H1 (cell line): ENCODE results near the gene DPYD. TPM values are rescaled to one million over a fixed set of nuclear protein-coding genes. Genes with fewer than 3 reads are reported as not detected.

Experiments
- CTCF ChIA-PET: fragments of 300-600 bp; sonication (Branson Sonifier 250); formaldehyde crosslinking; loops from one replicate; lab custom pipeline; 2021; ENCODE audit not compliant: partially characterized antibody; lab: Charles Lee
- POLR2A ChIA-PET: fragments of 300-600 bp; sonication (Branson Sonifier 250); formaldehyde crosslinking; loops from one replicate; lab custom pipeline; 2021; ENCODE audit warnings: inconsistent platforms; ENCODE audit not compliant: partially characterized antibody; lab: Charles Lee
- DNase-seq, 2 experiments: peaks; one replicate each; pipeline versions ENCODE4 v3.0.0 to v3.0.0-alpha.2; 2010 to 2022; ENCODE audit warnings: low spot score in 2 of 2, low read depth in 1 of 2, mixed read lengths in 1 of 2
- FAIRE-seq: peaks from 2 replicates; lab custom pipeline; 2011; peaks lifted over from hg19 to GRCh38; lab: Jason Lieb, UNC
- H2AFZ ChIP-seq: 2 replicates; pipeline ENCODE4 v1.8.1; 2012; ENCODE audit warnings: low read length, inconsistent platforms
- H2AK5ac ChIP-seq: 2 replicates; pipeline ENCODE4 v1.6.1; 2013; ENCODE audit warnings: low read depth, low read length
- H2BK120ac ChIP-seq: replicated peaks from 2 replicates; pipeline ENCODE3; 2013; ENCODE audit warnings: low read depth, low read length, inconsistent platforms
- H2BK12ac ChIP-seq: 2 replicates; pipeline ENCODE4 v1.6.1; 2013; ENCODE audit warnings: low read depth, low read length
- H2BK15ac ChIP-seq: 2 replicates; pipeline ENCODE4 v1.6.1; 2013; ENCODE audit warnings: low read length
- H2BK20ac ChIP-seq: 2 replicates; pipeline ENCODE4 v1.6.1; 2013; ENCODE audit warnings: low read length
- H2BK5ac ChIP-seq: 2 replicates; pipeline ENCODE4 v1.6.1; 2013; ENCODE audit warnings: low read depth, low read length
- H3K14ac ChIP-seq: 2 replicates; pipeline ENCODE4 v1.6.1; 2013; ENCODE audit warnings: inconsistent platforms; ENCODE audit not compliant: insufficient read length
- H3K18ac ChIP-seq: 2 replicates; pipeline ENCODE4 v1.6.1; 2013; ENCODE audit warnings: low read length; ENCODE audit errors: extremely low read depth
- H3K23ac ChIP-seq: 2 replicates; pipeline ENCODE4 v1.6.1; 2013; ENCODE audit warnings: inconsistent platforms; ENCODE audit not compliant: insufficient read length
- H3K23me2 ChIP-seq: 2 replicates; pipeline ENCODE4 v1.6.1; 2013; ENCODE audit warnings: low read depth, low read length
- H3K27ac ChIP-seq: 2 replicates; pipeline ENCODE4 v1.6.1; 2011; ENCODE audit warnings: low read depth, low read length, inconsistent platforms
- H3K27me3 ChIP-seq, 4 experiments: replicated peaks in 1 of 4; 1 replicate in 1 of 4; 2 replicates in 3 of 4; pipeline versions ENCODE4 v1.6.1 to v1.8.1; 2011 to 2013; ENCODE audit warnings: low read length in 3 of 4, mild to moderate bottlenecking in 3 of 4, inconsistent platforms in 2 of 4, mixed read lengths in 2 of 4, moderate library complexity in 1 of 4; ENCODE audit not compliant: control insufficient read depth in 3 of 4, insufficient read depth in 3 of 4; ENCODE audit errors: extremely low read depth in 1 of 4
- H3K36me3 ChIP-seq, 4 experiments: 2 replicates each; pipeline versions ENCODE4 v1.6.1 to v1.8.1; 2011 to 2013; ENCODE audit warnings: mild to moderate bottlenecking in 4 of 4, low read length in 3 of 4, moderate library complexity in 2 of 4, control low read depth in 1 of 4, inconsistent platforms in 1 of 4; ENCODE audit not compliant: insufficient read depth in 4 of 4, control insufficient read depth in 2 of 4
- H3K4ac ChIP-seq: replicated peaks from 2 replicates; pipeline ENCODE3; 2013; ENCODE audit warnings: low read length, low read depth, mixed read lengths, inconsistent platforms; ENCODE audit not compliant: insufficient read length
- H3K4me1 ChIP-seq, 4 experiments: replicated peaks in 1 of 4; 1 replicate in 1 of 4; 2 replicates in 3 of 4; pipeline versions ENCODE4 v1.6.1 to v1.8.1; 2011 to 2013; ENCODE audit warnings: low read length in 3 of 4, inconsistent platforms in 2 of 4, mixed read lengths in 1 of 4; ENCODE audit not compliant: insufficient read depth in 4 of 4, control insufficient read depth in 3 of 4
- H3K4me2 ChIP-seq, 2 experiments: 2 replicates each; pipeline versions ENCODE4 v1.6.1 to v1.8.1; 2011 to 2013; ENCODE audit warnings: low read depth in 2 of 2, low read length in 2 of 2, control low read depth in 1 of 2, inconsistent platforms in 1 of 2, mild to moderate bottlenecking in 1 of 2; ENCODE audit not compliant: insufficient read depth in 1 of 2
- H3K4me3 ChIP-seq, 4 experiments: fragments of 200-600, 300-600 bp in 1 of 4; sonication (generic), shearing (Covaris generic), sonication (Bioruptor Twin) in 1 of 4; 2 replicates each; pipeline versions ENCODE4 v1.5.1 to v1.8.1; 2011 to 2016; ENCODE audit warnings: low read length in 4 of 4, low read depth in 3 of 4, control low read depth in 2 of 4, inconsistent platforms in 2 of 4, mild to moderate bottlenecking in 2 of 4, mixed read lengths in 1 of 4, moderate library complexity in 1 of 4; ENCODE audit not compliant: insufficient read depth in 2 of 4; ENCODE audit errors: extremely low read depth in 1 of 4
- H3K56ac ChIP-seq: replicated peaks from 2 replicates; pipeline ENCODE3; 2013; ENCODE audit warnings: low read depth, mild to moderate bottlenecking, mixed read lengths, low read length, inconsistent platforms; ENCODE audit not compliant: insufficient read length
- H3K79me1 ChIP-seq: 2 replicates; pipeline ENCODE4 v1.6.1; 2013; ENCODE audit warnings: low read depth, low read length, control low read depth
- H3K79me2 ChIP-seq, 2 experiments: 2 replicates each; pipeline versions ENCODE4 v1.6.1 to v1.8.1; 2012 to 2013; ENCODE audit warnings: low read length in 2 of 2, mild to moderate bottlenecking in 2 of 2, inconsistent platforms in 1 of 2; ENCODE audit not compliant: insufficient read depth in 2 of 2, control insufficient read depth in 1 of 2
- H3K9ac ChIP-seq, 4 experiments: replicated peaks in 1 of 4; 1 replicate in 1 of 4; 2 replicates in 3 of 4; pipeline versions ENCODE4 v1.6.1 to v1.8.1; 2011 to 2013; ENCODE audit warnings: low read depth in 3 of 4, low read length in 3 of 4, control low read depth in 2 of 4, mild to moderate bottlenecking in 2 of 4, moderate library complexity in 2 of 4, inconsistent platforms in 1 of 4; ENCODE audit errors: extremely low read depth in 1 of 4
- H3K9me3 ChIP-seq, 2 experiments: 2 replicates each; pipeline versions ENCODE4 v1.6.1 to v1.8.1; 2012 to 2013; ENCODE audit warnings: mild to moderate bottlenecking in 2 of 2, moderate library complexity in 2 of 2, control low read depth in 1 of 2, inconsistent platforms in 1 of 2, low read depth in 1 of 2, low read length in 1 of 2, mixed read lengths in 1 of 2; ENCODE audit not compliant: insufficient read depth in 2 of 2
- H4K20me1 ChIP-seq, 2 experiments: replicated peaks in 1 of 2; 2 replicates each; pipeline versions ENCODE3 to v1.8.1; 2011 to 2013; ENCODE audit warnings: inconsistent platforms in 2 of 2, low read length in 2 of 2, mild to moderate bottlenecking in 1 of 2; ENCODE audit not compliant: insufficient read depth in 2 of 2, control insufficient read depth in 1 of 2
- H4K5ac ChIP-seq: 2 replicates; pipeline ENCODE4 v1.6.1; 2013; ENCODE audit warnings: low read length, low read depth, mixed read lengths, inconsistent platforms; ENCODE audit not compliant: insufficient read length
- H4K8ac ChIP-seq: 2 replicates; pipeline ENCODE4 v1.8.0; 2013; ENCODE audit warnings: mild to moderate bottlenecking, moderate library complexity, low read length, inconsistent platforms; ENCODE audit not compliant: insufficient read depth; ENCODE audit errors: extremely low read depth
- H4K91ac ChIP-seq: replicated peaks from 2 replicates; pipeline ENCODE3; 2013; ENCODE audit warnings: low read length, mixed read lengths, inconsistent platforms; ENCODE audit not compliant: insufficient read length
- ATF3 ChIP-seq: IDR thresholded peaks from 2 replicates; pipeline ENCODE4 v1.6.1; 2011; ENCODE audit warnings: low read depth, mild to moderate bottlenecking, low read length; ENCODE audit not compliant: insufficient read depth
- EP300 ChIP-seq, 2 experiments: IDR thresholded peaks; 1 replicate in 1 of 2; 2 replicates in 1 of 2; pipeline ENCODE4 v1.6.1; 2011 to 2012; ENCODE audit warnings: low read depth in 2 of 2, low read length in 2 of 2, mild to moderate bottlenecking in 2 of 2, borderline replicate concordance in 1 of 2, inconsistent platforms in 1 of 2, moderate library complexity in 1 of 2
- JUND ChIP-seq: IDR thresholded peaks from 2 replicates; pipeline ENCODE4 v1.6.1; 2011; ENCODE audit warnings: mild to moderate bottlenecking, improper control_type of control experiment, low read length
- USF2 ChIP-seq: IDR thresholded peaks from 2 replicates; pipeline ENCODE4 v1.6.1; 2011; ENCODE audit warnings: low read length, improper control_type of control experiment
- polyA plus RNA-seq, 7 experiments: library from polyadenylated mRNA; depleted of rRNA in 3 of 7; stranded (reverse) in 5 of 7; unstranded in 2 of 7; fragments of >200 nt in 5 of 7; fragments of 200-250 nt in 2 of 7; gene quantifications; 1 replicate in 5 of 7; 2 replicates in 1 of 7; 4 replicates in 1 of 7; pipeline versions ENCODE4 v1.2.1 to v1.2.3, GENCODE V29; 2011 to 2013; ENCODE audit warnings: missing spikeins in 2 of 7, mixed read lengths in 2 of 7
- total RNA-seq: library from RNA; stranded (reverse); fragmentation: NEBNext Ultra II Directional; extraction: Animal tissue kit (Norgen Biotek cat#: 25700); gene quantifications from 2 replicates; pipeline ENCODE4 v1.2.1, GENCODE V29; 2021

DPYD gene
- total and polyA plus RNA-seq, 2 of the 8 experiments (the other 6 are each of a cell fraction or from before 2014, with no cell fraction given), result 0.29 to 0.73 TPM

DNA sequence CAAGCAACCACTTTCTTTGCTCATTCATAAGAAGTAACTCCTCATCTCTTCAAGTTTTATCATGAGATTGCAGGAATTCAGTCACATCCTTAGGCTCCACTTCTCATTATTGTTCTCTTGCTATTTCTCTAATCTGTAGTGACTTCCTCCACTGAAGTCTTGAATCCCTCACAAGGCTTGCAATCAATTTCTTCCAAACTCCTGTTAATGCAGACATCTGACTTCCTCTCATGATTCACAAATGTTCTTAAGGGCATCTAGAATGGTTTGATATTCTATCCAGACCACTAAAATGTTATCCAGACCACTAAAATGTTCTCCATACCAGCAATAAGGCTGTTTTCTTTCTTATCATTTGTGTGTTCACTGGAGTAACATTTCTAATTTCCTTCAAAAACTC lies 528.1 kb downstream of the DPYD start:
- Histone ChIP-seq H2BK120ac (no peak overlapping the region), H3K4ac (no peak overlapping the region), H4K20me1 (peaks cover 0 to 1% of the 10 kb centered on the region in 2 experiments), H3K27ac (no peak overlapping the region), H3K23ac (no peak overlapping the region), H4K8ac (no peak overlapping the region), H2BK15ac (no peak overlapping the region), H3K36me3 (no peaks in the 10 kb centered on the region), H3K9me3 (no peaks in the 10 kb centered on the region), H3K14ac (no peak overlapping the region), H2BK12ac (no peak overlapping the region), H3K18ac (no peak overlapping the region), H3K4me2 (no peak overlapping the region), H2AK5ac (no peak overlapping the region), H3K4me3 (no peak overlapping the region), H3K79me1 (no peaks in the 10 kb centered on the region), H4K5ac (no peak overlapping the region), H3K23me2 (no peaks in the 10 kb centered on the region), H3K9ac (no peak overlapping the region), H3K79me2 (no peaks in the 10 kb centered on the region), H2BK20ac (no peak overlapping the region), H3K4me1 (no peaks in the 10 kb centered on the region), H3K56ac (no peak overlapping the region), H2AFZ (no peak overlapping the region), H2BK5ac (no peak overlapping the region), H4K91ac (no peak overlapping the region), H3K27me3 (no peaks in the 10 kb centered on the region)
- no peak for DNase-seq
- TF ChIP-seq JUND (no peak), USF2 (no peak), ATF3 (no peak), EP300 (IDR thresholded peaks at IDR 0.05; ENCODE audit: borderline replicate concordance in 1 of 2, low read depth in 2 of 2, low read length in 2 of 2) (no peak)
- ChIA-PET CTCF (interaction anchor here (0.6 to 0.8 kb wide), 2 partner anchors 503 to 1079 kb away, joined by 3 read pairs; no protein-coding TSS in a partner anchor), POLR2A (no interaction called here)
- no peak for FAIRE-seq
